Gastroesophageal sphincter (tissue), 4 donors: ENCODE results near the gene CBARP. TPM values are rescaled to one million over a fixed set of nuclear protein-coding genes. Genes with fewer than 3 reads are reported as not detected.

Source experiments
- ATAC-seq: fragments of 150-250 bp; one replicate; pipeline ENCODE4 v1.9.1; 2016; ENCODE audit warnings: mild to moderate bottlenecking, moderate library complexity
- H3K27ac ChIP-seq, 4 donors: fragments of 200-600 bp; sonication (generic) in 3 of 4; 1 replicate in 3 of 4; 2 replicates in 1 of 4; pipeline ENCODE4 v1.5.1; 2016 to 2019
- H3K27me3 ChIP-seq: fragments of 200-600 bp; sonication (generic); one replicate; pipeline ENCODE4 v1.5.1; 2019
- H3K36me3 ChIP-seq, 2 donors: fragments of 200-600 bp; sonication (generic); one replicate each; pipeline ENCODE4 v1.5.1; 2019; ENCODE audit warnings: control low read depth in 1 of 2
- H3K4me1 ChIP-seq, 3 donors: fragments of 200-600 bp; sonication (generic); 1 replicate in 2 of 3; 2 replicates in 1 of 3; pipeline ENCODE4 v1.5.1; 2016 to 2019; ENCODE audit warnings: control low read depth in 2 of 3
- H3K4me3 ChIP-seq, 2 donors: fragments of 200-600 bp; sonication (generic); one replicate each; pipeline ENCODE4 v1.5.1; 2019; ENCODE audit warnings: mild to moderate bottlenecking in 1 of 2, moderate library complexity in 1 of 2
- H3K9me3 ChIP-seq, 3 donors: fragments of 200-600 bp; sonication (generic); one replicate each; pipeline ENCODE4 v1.5.1; 2017 to 2019; ENCODE audit warnings: control low read depth in 2 of 3
- CTCF ChIP-seq, 4 experiments: fragments of 200-600 bp in 2 of 4; fragments of 450-650 bp in 2 of 4; sonication (generic) in 1 of 4; IDR thresholded peaks; one replicate each; pipeline ENCODE4 v1.5.1; 2017 to 2019; ENCODE audit warnings: antibody characterized with exemption in 4 of 4, mild to moderate bottlenecking in 2 of 4, moderate library complexity in 2 of 4
- EP300 ChIP-seq: sonication (generic); formaldehyde crosslinking; IDR thresholded peaks from one replicate; pipeline ENCODE4 v1.6.1; 2017; ENCODE audit warnings: antibody characterized with exemption, mild to moderate bottlenecking
- POLR2A ChIP-seq, 2 donors: fragments of 450-650 bp; IDR thresholded peaks; one replicate each; pipeline ENCODE4 v1.6.1; 2017; ENCODE audit warnings: antibody characterized with exemption in 2 of 2, mild to moderate bottlenecking in 2 of 2, moderate library complexity in 1 of 2
- POLR2AphosphoS5 ChIP-seq: sonication (generic); formaldehyde crosslinking; IDR thresholded peaks from one replicate; pipeline ENCODE4 v1.6.1; 2017; ENCODE audit warnings: antibody characterized with exemption
- WGBS, 2 donors: methylation state at CpG; one replicate each; pipeline ENCODE4 v1.1.5; 2018; ENCODE audit warnings: low coverage in 1 of 2; 5-methylcytosine and 5-hydroxymethylcytosine counted together
- total RNA-seq, 4 donors: library from RNA; depleted of rRNA; stranded (reverse); fragments of >200 nt; gene quantifications; one replicate each; pipeline ENCODE4 v1.1.0, GENCODE V29; 2016

CBARP gene
- total RNA-seq, 4 donors from 2014 or later: 0.13 to 0.73 (median 0.49) TPM; not detected in 1

- Histone ChIP-seq H3K4me1 (peaks cover 3 to 76% (median 57%) of the 10 kb centered on the region in 3 donors), H3K27me3 (no peaks in the 10 kb centered on the region), H3K36me3 (peaks cover 0 to 72% of the 10 kb centered on the region in 2 donors), H3K27ac (peak overlapping the region; percentile 71 to 100 (median 96)), H3K9me3 (no peaks in the 10 kb centered on the region), H3K4me3 (peak overlapping the region; percentile 35 to 72)
- WGBS, 2 donors: no CpG with 5 or more reads among the region's 44 CpGs
- TF ChIP-seq POLR2AphosphoS5: no peak
- no peak for TF ChIP-seq EP300
- no peak for TF ChIP-seq POLR2A (IDR thresholded peaks at IDR 0.05)
- peak in 1 of 4 experiments; percentile 6 for TF ChIP-seq CTCF (IDR thresholded peaks at IDR 0.05)
- no peak for ATAC-seq
These were observed 37.1 kb upstream of the CBARP start for GRCh38 chr19:1274852-1275259.

- WGBS, 2 donors: 0% methylated on average over 1 of the region's 46 CpGs; no CpG with 5 or more reads in 1 of the 2 donors
- Histone ChIP-seq H3K9me3 (no peaks in the 10 kb centered on the region), H3K27me3 (no peaks in the 10 kb centered on the region), H3K36me3 (peaks cover 0 to 66% of the 10 kb centered on the region in 2 donors), H3K4me1 (peaks cover 3 to 73% (median 57%) of the 10 kb centered on the region in 3 donors), H3K27ac (peak overlapping the region; percentile 71 to 100 (median 96)), H3K4me3 (peak overlapping the region in 1 of 2 donors; percentile 72)
- ATAC-seq: no peak
- TF ChIP-seq EP300 (no peak), POLR2AphosphoS5 (no peak), POLR2A (IDR thresholded peaks at IDR 0.05) (no peak), CTCF (IDR thresholded peaks at IDR 0.05) (no peak)
These were observed 36.5 kb upstream of the CBARP start for GRCh38 chr19:1274081-1274851.

- Histone ChIP-seq H3K4me3 (peak overlapping the region in 1 of 2 donors; percentile 96), H3K36me3 (peaks cover 0 to 58% of the 10 kb centered on the region in 2 donors), H3K9me3 (no peaks in the 10 kb centered on the region), H3K4me1 (peaks cover 3 to 76% (median 61%) of the 10 kb centered on the region in 3 donors), H3K27ac (peak overlapping the region; percentile 13 to 100 (median 96)), H3K27me3 (no peaks in the 10 kb centered on the region)
- 64 to 70% methylated on average over 2 to 10 of the region's 25 CpGs for WGBS, 2 donors
- ATAC-seq: no peak
- TF ChIP-seq EP300 (no peak), POLR2AphosphoS5 (no peak), CTCF (IDR thresholded peaks at IDR 0.05) (no peak), POLR2A (IDR thresholded peaks at IDR 0.05) (no peak)
These were observed 35.6 kb upstream of the CBARP start for GRCh38 chr19:1273263-1274041.

- Histone ChIP-seq H3K4me3 (peak overlapping the region in 1 of 2 donors; percentile 96), H3K36me3 (peaks cover 0 to 52% of the 10 kb centered on the region in 2 donors), H3K27ac (peak overlapping the region in 3 of 4 donors; percentile 99 to 100 (median 99)), H3K9me3 (no peaks in the 10 kb centered on the region), H3K27me3 (no peaks in the 10 kb centered on the region), H3K4me1 (peaks cover 3 to 84% (median 69%) of the 10 kb centered on the region in 3 donors)
- ATAC-seq: no peak
- no peak for TF ChIP-seq CTCF (IDR thresholded peaks at IDR 0.05)
- TF ChIP-seq POLR2AphosphoS5: no peak
- TF ChIP-seq POLR2A (IDR thresholded peaks at IDR 0.05): no peak
- TF ChIP-seq EP300: no peak
- WGBS, 2 donors: 37 to 67% methylated on average over 13 to 30 of the region's 33 CpGs
These were observed 34.8 kb upstream of the CBARP start for GRCh38 chr19:1272423-1273262.
